Mammary epithelial cell (primary cell): Measurements from ENCODE around the gene ZNF180.

Experiments used
- EZH2 ChIP-seq: IDR thresholded peaks from 2 replicates; pipeline ENCODE4 v1.6.1; 2012; ENCODE audit warnings: low read length, inconsistent platforms, borderline replicate concordance
- TF ChIP-seq, protein P1 (sequence below), 2 donors: IDR thresholded peaks in 1 of 2; conservative IDR thresholded peaks in 1 of 2; 2 replicates each; pipeline ENCODE4 v1.5.1; 2011 to 2012; ENCODE audit warnings: inconsistent platforms in 2 of 2, low read length in 2 of 2, mild to moderate bottlenecking in 2 of 2, control low read depth in 1 of 2, low read depth in 1 of 2; ENCODE audit not compliant: insufficient read depth in 1 of 2; ENCODE audit errors: extremely low read depth in 1 of 2

DNA sequence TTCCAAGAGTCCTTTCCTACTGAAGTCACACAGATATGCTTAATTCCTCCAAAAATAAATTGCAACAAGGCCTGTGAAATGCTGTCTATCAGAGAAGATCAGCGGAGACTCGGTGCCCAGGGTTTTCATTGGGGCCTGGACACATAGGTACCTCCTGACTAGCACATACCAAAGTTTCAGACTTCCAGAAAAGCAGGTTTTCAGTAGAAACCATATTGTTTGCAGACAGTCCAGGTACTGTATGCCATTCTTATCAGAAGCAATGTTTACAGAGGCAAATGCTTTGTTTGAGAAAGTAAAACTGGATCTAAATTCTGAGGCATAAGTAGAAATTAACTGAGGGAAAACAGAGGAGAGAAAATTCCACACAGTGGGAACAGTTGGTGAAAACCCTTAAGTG is 64.9 kb downstream of the ZNF180 start:
- TF ChIP-seq, protein P1, sequence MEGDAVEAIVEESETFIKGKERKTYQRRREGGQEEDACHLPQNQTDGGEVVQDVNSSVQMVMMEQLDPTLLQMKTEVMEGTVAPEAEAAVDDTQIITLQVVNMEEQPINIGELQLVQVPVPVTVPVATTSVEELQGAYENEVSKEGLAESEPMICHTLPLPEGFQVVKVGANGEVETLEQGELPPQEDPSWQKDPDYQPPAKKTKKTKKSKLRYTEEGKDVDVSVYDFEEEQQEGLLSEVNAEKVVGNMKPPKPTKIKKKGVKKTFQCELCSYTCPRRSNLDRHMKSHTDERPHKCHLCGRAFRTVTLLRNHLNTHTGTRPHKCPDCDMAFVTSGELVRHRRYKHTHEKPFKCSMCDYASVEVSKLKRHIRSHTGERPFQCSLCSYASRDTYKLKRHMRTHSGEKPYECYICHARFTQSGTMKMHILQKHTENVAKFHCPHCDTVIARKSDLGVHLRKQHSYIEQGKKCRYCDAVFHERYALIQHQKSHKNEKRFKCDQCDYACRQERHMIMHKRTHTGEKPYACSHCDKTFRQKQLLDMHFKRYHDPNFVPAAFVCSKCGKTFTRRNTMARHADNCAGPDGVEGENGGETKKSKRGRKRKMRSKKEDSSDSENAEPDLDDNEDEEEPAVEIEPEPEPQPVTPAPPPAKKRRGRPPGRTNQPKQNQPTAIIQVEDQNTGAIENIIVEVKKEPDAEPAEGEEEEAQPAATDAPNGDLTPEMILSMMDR (conservative IDR thresholded peaks at IDR 0.05 in 1 of 2, IDR thresholded peaks at IDR 0.05 in 1 of 2; ENCODE audit: extremely low read depth in 1 of 2, insufficient read depth in 1 of 2, low read depth in 1 of 2, low read length in 2 of 2), result no peak
- no peak for TF ChIP-seq EZH2
